Stimulated activated CD8-positive, alpha-beta memory T cell treated with anti-CD3 and anti-CD28 coated beads, Interleukin-4, amount 100 ng/mL, for 48 hours (primary cell): ENCODE data around the gene PADI2.

Experiments used
- DNase-seq: peaks from one replicate; pipeline ENCODE4 v3.0.0-alpha.2; 2020

Gene PADI2

GRCh38 chr1:17017435-17017834 lies 101.8 kb downstream of the PADI2 start:
- DNase-seq: no peak
